ENCODE results near the gene DENND1C. TPM values are rescaled to one million over a fixed set of nuclear protein-coding genes. Genes with fewer than 3 reads are reported as not detected.

DENND1C gene
- total RNA-seq, 4 donors from 2014 or later, result 1.1 to 8.1 (median 2.5) TPM

DNA sequence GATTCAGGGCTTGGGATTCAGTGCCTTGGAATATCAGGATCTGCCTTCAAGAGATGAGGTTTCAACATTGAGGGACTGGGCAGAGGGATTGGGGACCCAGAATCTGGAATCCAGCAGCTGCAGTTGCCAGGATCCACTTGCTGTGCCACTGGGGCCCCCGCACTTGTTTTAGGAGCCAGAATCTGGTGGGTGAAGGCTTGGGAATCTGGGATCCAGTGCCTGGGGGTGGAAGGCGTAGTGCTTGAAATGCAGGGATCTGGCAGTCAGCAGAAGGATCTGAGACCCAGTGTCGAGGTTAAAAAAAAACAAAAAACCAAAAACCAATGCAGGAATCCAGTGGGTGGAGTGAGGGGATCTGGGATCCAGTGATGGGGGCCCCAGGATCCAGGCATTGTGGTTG is 40.7 kb downstream of the DENND1C start:
- Histone ChIP-seq H3K36me3 (peaks cover 0 to 44% (median 0%) of the 10 kb centered on the region in 3 donors), H3K4me1 (no peaks in the 10 kb centered on the region), H3K27me3 (no peaks in the 10 kb centered on the region), H3K27ac (no peak overlapping the region), H3K9me3 (peaks cover 0 to 7% (median 0%) of the 10 kb centered on the region in 4 donors), H3K4me3 (no peak overlapping the region)
- no peak for DNase-seq (ENCODE audit: low spot score in 2 of 2)
- no peak for TF ChIP-seq POLR2A (IDR thresholded peaks at IDR 0.05)
- no peak for TF ChIP-seq EP300 (IDR thresholded peaks at IDR 0.05)
- TF ChIP-seq, protein P1, sequence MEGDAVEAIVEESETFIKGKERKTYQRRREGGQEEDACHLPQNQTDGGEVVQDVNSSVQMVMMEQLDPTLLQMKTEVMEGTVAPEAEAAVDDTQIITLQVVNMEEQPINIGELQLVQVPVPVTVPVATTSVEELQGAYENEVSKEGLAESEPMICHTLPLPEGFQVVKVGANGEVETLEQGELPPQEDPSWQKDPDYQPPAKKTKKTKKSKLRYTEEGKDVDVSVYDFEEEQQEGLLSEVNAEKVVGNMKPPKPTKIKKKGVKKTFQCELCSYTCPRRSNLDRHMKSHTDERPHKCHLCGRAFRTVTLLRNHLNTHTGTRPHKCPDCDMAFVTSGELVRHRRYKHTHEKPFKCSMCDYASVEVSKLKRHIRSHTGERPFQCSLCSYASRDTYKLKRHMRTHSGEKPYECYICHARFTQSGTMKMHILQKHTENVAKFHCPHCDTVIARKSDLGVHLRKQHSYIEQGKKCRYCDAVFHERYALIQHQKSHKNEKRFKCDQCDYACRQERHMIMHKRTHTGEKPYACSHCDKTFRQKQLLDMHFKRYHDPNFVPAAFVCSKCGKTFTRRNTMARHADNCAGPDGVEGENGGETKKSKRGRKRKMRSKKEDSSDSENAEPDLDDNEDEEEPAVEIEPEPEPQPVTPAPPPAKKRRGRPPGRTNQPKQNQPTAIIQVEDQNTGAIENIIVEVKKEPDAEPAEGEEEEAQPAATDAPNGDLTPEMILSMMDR (IDR thresholded peaks at IDR 0.05), result no peak
- WGBS, 2 donors, result 80 to 83% methylated on average over 3 of the region's 3 CpGs

DNA sequence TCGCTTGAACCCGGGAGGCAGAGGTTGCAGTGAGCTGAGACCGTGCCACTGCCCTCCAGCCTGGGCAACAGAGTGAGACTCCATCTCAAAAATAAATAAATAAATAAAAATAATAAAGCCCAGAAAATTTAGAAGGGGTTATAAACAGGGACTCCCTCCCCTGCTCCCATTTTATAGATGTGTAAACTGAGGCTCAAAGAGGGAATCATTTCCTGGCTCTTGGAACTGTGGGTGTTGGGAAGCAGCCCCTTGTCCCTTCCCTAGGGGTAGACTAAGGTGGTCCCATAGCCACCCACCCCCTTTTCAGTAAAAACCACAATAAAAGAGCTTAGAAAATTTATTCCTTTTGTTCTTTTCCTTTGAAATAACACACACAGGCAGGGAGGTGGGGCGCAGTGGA is 41.8 kb downstream of the DENND1C start:
- WGBS, 2 donors, result 85 to 86% methylated on average over 4 of the region's 4 CpGs
- Histone ChIP-seq H3K27me3 (no peaks in the 10 kb centered on the region), H3K9me3 (no peaks in the 10 kb centered on the region), H3K36me3 (peaks cover 0 to 32% (median 0%) of the 10 kb centered on the region in 3 donors), H3K4me3 (no peak overlapping the region), H3K4me1 (no peaks in the 10 kb centered on the region), H3K27ac (no peak overlapping the region)
- no peak for DNase-seq (ENCODE audit: low spot score in 2 of 2)
- TF ChIP-seq, protein P1 (IDR thresholded peaks at IDR 0.05), result no peak
- TF ChIP-seq POLR2A (IDR thresholded peaks at IDR 0.05) (no peak), EP300 (IDR thresholded peaks at IDR 0.05) (no peak)

DNA sequence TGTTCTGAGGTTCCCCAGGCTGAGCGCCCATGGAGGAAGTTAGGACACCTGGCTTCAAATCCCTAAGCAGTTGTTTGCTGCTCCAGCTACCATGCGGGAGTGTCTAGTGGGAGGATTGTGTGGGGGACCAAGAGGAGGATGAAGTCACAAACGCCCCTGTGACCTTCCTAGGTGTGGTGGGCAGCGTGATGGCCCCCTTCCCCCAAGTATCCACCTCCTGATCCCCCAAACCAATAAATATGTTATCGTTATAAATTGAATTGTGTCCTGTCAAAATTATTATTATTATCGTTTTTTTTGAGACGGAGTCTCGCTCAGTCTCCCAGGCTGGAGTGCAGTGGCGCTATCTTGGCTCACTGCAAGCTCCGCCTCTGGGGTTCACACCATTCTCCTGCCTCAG is 47.9 kb downstream of the DENND1C start, which contains the start of gene SLC25A41:
Gene SLC25A41, minus strand, starts transcription at position 101 of the 400 bp plus-strand sequence. Its CDS starts 70 bp downstream, at position 31.
- WGBS, 2 donors, result 91 to 95% methylated on average over 10 of the region's 10 CpGs
- TF ChIP-seq, protein P1 (IDR thresholded peaks at IDR 0.05), result no peak
- TF ChIP-seq POLR2A (IDR thresholded peaks at IDR 0.05) (no peak), EP300 (IDR thresholded peaks at IDR 0.05) (no peak)
- H3K36me3 ChIP-seq, result no peaks in the 10 kb centered on the region
- no peaks in the 10 kb centered on the region for H3K9me3 ChIP-seq
- DNase-seq (ENCODE audit: low spot score in 2 of 2), result no peak
- no peaks in the 10 kb centered on the region for H3K27me3 ChIP-seq
- no peaks in the 10 kb centered on the region for H3K4me1 ChIP-seq
- no peak within 1 kb of the TSS for H3K4me3 ChIP-seq
- H3K27ac ChIP-seq, result no peak within 1 kb of the TSS

DNA sequence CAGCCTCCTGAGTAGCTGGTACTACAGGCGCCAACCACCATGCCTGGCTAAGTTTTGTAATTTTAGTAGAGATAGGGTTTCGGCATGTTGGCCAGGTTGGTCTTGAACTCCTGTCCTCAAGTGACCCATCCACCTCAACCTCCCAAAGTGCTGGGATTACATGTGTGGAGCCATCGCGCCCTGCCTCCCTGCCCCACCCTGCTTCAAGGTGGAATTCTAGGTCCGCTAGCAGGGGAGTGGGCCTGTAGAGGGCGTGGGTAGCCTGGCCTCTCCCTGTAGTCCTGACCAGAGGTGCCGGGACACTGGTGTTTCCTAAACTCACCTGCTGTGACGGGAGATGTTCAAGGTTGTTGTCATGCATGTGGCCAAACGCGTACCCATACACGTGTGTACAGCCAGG is 48.4 kb downstream of the DENND1C start:
- H3K9me3 ChIP-seq, result no peaks in the 10 kb centered on the region
- H3K27me3 ChIP-seq, result no peaks in the 10 kb centered on the region
- H3K4me1 ChIP-seq, result no peaks in the 10 kb centered on the region
- 78 to 90% methylated on average over 11 of the region's 11 CpGs for WGBS, 2 donors
- TF ChIP-seq, protein P1 (IDR thresholded peaks at IDR 0.05), result no peak
- no peak for TF ChIP-seq EP300 (IDR thresholded peaks at IDR 0.05)
- no peak for TF ChIP-seq POLR2A (IDR thresholded peaks at IDR 0.05)
- DNase-seq (ENCODE audit: low spot score in 2 of 2), result no peak
- no peak overlapping the region for H3K27ac ChIP-seq
- no peak overlapping the region for H3K4me3 ChIP-seq
- no peaks in the 10 kb centered on the region for H3K36me3 ChIP-seq

DNA sequence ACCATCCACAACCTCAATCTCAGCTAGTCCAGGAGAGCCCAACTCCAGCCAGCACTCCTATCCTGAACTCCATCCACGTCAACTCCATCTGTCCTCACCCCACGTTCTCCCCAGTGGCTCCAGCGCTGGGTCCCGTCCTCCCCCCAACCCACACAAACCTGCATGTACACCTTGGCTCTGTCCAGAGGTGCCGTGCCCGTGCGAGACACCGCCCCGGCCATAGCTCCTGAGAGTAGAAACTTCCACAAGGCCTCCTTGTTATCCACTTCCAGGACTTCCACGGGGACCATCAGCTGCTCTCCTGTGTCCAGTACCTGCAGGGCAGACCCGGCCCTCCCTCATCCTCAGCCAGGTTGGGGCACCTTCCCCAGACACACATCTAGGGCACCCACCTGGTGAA is 49.7 kb downstream of the DENND1C start:
- no peaks in the 10 kb centered on the region for H3K4me1 ChIP-seq
- 87 to 93% methylated on average over 11 of the region's 11 CpGs for WGBS, 2 donors
- H3K4me3 ChIP-seq, result no peak overlapping the region
- no peaks in the 10 kb centered on the region for H3K9me3 ChIP-seq
- TF ChIP-seq EP300 (IDR thresholded peaks at IDR 0.05), result no peak
- TF ChIP-seq, protein P1 (IDR thresholded peaks at IDR 0.05), result no peak
- no peak for TF ChIP-seq POLR2A (IDR thresholded peaks at IDR 0.05)
- no peaks in the 10 kb centered on the region for H3K36me3 ChIP-seq
- no peaks in the 10 kb centered on the region for H3K27me3 ChIP-seq
- no peak overlapping the region for H3K27ac ChIP-seq
- DNase-seq (ENCODE audit: low spot score in 2 of 2), result no peak
